Uterine smooth muscle cell (primary cell): Measurements from ENCODE around the gene TMPRSS2. TPM values are rescaled to one million over a fixed set of nuclear protein-coding genes. Genes with fewer than 3 reads are reported as not detected.

Experiments
- total RNA-seq: library from RNA; depleted of rRNA; stranded (reverse); fragments of >200 nt; gene quantifications from 2 replicates; pipeline ENCODE4 v1.2.3, GENCODE V29; 2014

TMPRSS2 gene
- under 0.01 TPM in 1 of 2 replicates, not detected in the other for total RNA-seq

GRCh38 chr21:41507521-41508414, at the start of gene TMPRSS2:
Gene TMPRSS2 (minus strand): TSS chr21:41508158. CDS start chr21:41498133, 10,025 bp downstream.

GRCh38 chr21:41425954-41426675, 81.8 kb downstream of the TMPRSS2 start, which contains the start of gene MX1:
Gene MX1 (plus strand): TSS chr21:41426239. CDS start chr21:41432071, 5,832 bp downstream.

Other genes starting within 250 kb of the TMPRSS2 start
- not detected in 2 replicates for gene FAM3B, start 191.4 kb downstream of the TMPRSS2 start, total RNA-seq
- gene MX2, start 146.1 kb downstream of the TMPRSS2 start, total RNA-seq: 0.87 and 1.3 TPM in 2 replicates
- gene MX1, start 81.9 kb downstream of the TMPRSS2 start, total RNA-seq: 9.9 and 19.6 TPM in 2 replicates